Measurements from ENCODE around the gene TMTC2.

Gene TMTC2

GRCh38 chr12:83039413-83039812 lies 352.7 kb downstream of the TMTC2 start:
- no peak for FAIRE-seq

- FAIRE-seq, result no peak
Measured at GRCh38 chr12:83040339-83040738, 353.6 kb downstream of the TMTC2 start.

GRCh38 chr12:83040991-83041390 lies 354.3 kb downstream of the TMTC2 start:
- no peak for FAIRE-seq

GRCh38 chr12:83042441-83043200 lies 355.9 kb downstream of the TMTC2 start:
- no peak for FAIRE-seq

GRCh38 chr12:83044736-83045135 lies 358.0 kb downstream of the TMTC2 start:
- no peak for FAIRE-seq

GRCh38 chr12:83046019-83046418 lies 359.3 kb downstream of the TMTC2 start:
- no peak for FAIRE-seq

- no peak for FAIRE-seq
Measured at GRCh38 chr12:83049306-83049705, 362.6 kb downstream of the TMTC2 start.

- no peak for FAIRE-seq
Measured at GRCh38 chr12:83052890-83053541, 366.3 kb downstream of the TMTC2 start.

- FAIRE-seq, result no peak
Measured at GRCh38 chr12:83057436-83057835, 370.7 kb downstream of the TMTC2 start.

- no peak for FAIRE-seq
Measured at GRCh38 chr12:83059107-83059506, 372.4 kb downstream of the TMTC2 start.

GRCh38 chr12:83065562-83065961 lies 378.9 kb downstream of the TMTC2 start:
- no peak for FAIRE-seq

GRCh38 chr12:83067981-83068380 lies 381.3 kb downstream of the TMTC2 start:
- FAIRE-seq, result no peak

GRCh38 chr12:83074358-83074894 lies 387.7 kb downstream of the TMTC2 start:
- no peak for FAIRE-seq

- no peak for FAIRE-seq
Measured at GRCh38 chr12:83075471-83075870, 388.8 kb downstream of the TMTC2 start.

GRCh38 chr12:83077041-83077440 lies 390.3 kb downstream of the TMTC2 start:
- no peak for FAIRE-seq

- FAIRE-seq, result no peak
Measured at GRCh38 chr12:83082690-83083276, 396.1 kb downstream of the TMTC2 start.

GRCh38 chr12:83083616-83084015 lies 396.9 kb downstream of the TMTC2 start:
- no peak for FAIRE-seq

GRCh38 chr12:83084516-83085234 lies 398.0 kb downstream of the TMTC2 start:
- FAIRE-seq, result no peak

- FAIRE-seq, result no peak
Measured at GRCh38 chr12:83086023-83086422, 399.3 kb downstream of the TMTC2 start.

GRCh38 chr12:83089575-83089974 lies 402.9 kb downstream of the TMTC2 start:
- no peak for FAIRE-seq

GRCh38 chr12:83092129-83092528 lies 405.4 kb downstream of the TMTC2 start:
- no peak for FAIRE-seq

GRCh38 chr12:83092606-83093005 lies 405.9 kb downstream of the TMTC2 start:
- FAIRE-seq, result no peak

GRCh38 chr12:83093426-83093825 lies 406.7 kb downstream of the TMTC2 start:
- no peak for FAIRE-seq
